GM21381 (cell line): Measurements from ENCODE around the gene RPE.

ENCODE experiments used
- ATAC-seq: cut with Tn5 transposase; IDR thresholded peaks from one replicate; pipeline ENCODE4 v1.9.1; 2021; ENCODE audit warnings: mild to moderate bottlenecking, moderate library complexity; ENCODE audit not compliant: unreplicated experiment

Gene RPE

GRCh38 chr2:210002158-210003157, at the start of gene RPE:
RPE (plus strand) TSS chr2:210002638; CDS start chr2:210002662, 24 bp downstream.
- peak; percentile 98 for ATAC-seq

GRCh38 chr2:209956271-209956670, 46.2 kb upstream of the RPE start:
- ATAC-seq = no peak

GRCh38 chr2:209958016-209958415, 44.4 kb upstream of the RPE start:
- no peak for ATAC-seq

- ATAC-seq = no peak
These were observed 42.4 kb upstream of the RPE start for GRCh38 chr2:209960045-209960444.

GRCh38 chr2:209960676-209961630, 41.5 kb upstream of the RPE start:
- peak; percentile 98 for ATAC-seq

GRCh38 chr2:209965723-209966122, 36.7 kb upstream of the RPE start:
- ATAC-seq = no peak

GRCh38 chr2:209969692-209970091, 32.7 kb upstream of the RPE start:
- ATAC-seq = no peak

GRCh38 chr2:209970271-209970670, 32.2 kb upstream of the RPE start:
- no peak for ATAC-seq

GRCh38 chr2:209970711-209971110, 31.7 kb upstream of the RPE start:
- no peak for ATAC-seq

GRCh38 chr2:209973328-209973727, 29.1 kb upstream of the RPE start:
- ATAC-seq = no peak

- no peak for ATAC-seq
These were observed 27.9 kb upstream of the RPE start for GRCh38 chr2:209974576-209974975.

GRCh38 chr2:209976698-209977385, 25.6 kb upstream of the RPE start:
- ATAC-seq = peak; percentile 86

GRCh38 chr2:209977386-209978239, 24.8 kb upstream of the RPE start:
- peak; percentile 51 for ATAC-seq

- no peak for ATAC-seq
These were observed 18.1 kb upstream of the RPE start for GRCh38 chr2:209984291-209984690.

- ATAC-seq = no peak
These were observed 16.6 kb upstream of the RPE start for GRCh38 chr2:209985874-209986273.

- no peak for ATAC-seq
These were observed 16.0 kb upstream of the RPE start for GRCh38 chr2:209986415-209986814.

- peak; percentile 47 for ATAC-seq
These were observed 14.4 kb upstream of the RPE start for GRCh38 chr2:209988010-209988409.

- no peak for ATAC-seq
These were observed 11.6 kb upstream of the RPE start for GRCh38 chr2:209990838-209991237.

GRCh38 chr2:209993968-209994367, 8.5 kb upstream of the RPE start:
- no peak for ATAC-seq

GRCh38 chr2:209998596-209998995, 3.8 kb upstream of the RPE start:
- ATAC-seq = no peak
